Fibroblast of the conjunctiva (primary cell): ENCODE results near the gene LEFTY1.
"Not testable (repeated sequence)": the region's sequence is repeated elsewhere in the genome, so short reads cannot be mapped to it uniquely, and the experiment has no call there.

ENCODE experiments used
- DNase-seq: peaks from one replicate; pipeline ENCODE4 v3.0.0-alpha.2; 2010; ENCODE audit warnings: low read depth

LEFTY1 gene

DNA sequence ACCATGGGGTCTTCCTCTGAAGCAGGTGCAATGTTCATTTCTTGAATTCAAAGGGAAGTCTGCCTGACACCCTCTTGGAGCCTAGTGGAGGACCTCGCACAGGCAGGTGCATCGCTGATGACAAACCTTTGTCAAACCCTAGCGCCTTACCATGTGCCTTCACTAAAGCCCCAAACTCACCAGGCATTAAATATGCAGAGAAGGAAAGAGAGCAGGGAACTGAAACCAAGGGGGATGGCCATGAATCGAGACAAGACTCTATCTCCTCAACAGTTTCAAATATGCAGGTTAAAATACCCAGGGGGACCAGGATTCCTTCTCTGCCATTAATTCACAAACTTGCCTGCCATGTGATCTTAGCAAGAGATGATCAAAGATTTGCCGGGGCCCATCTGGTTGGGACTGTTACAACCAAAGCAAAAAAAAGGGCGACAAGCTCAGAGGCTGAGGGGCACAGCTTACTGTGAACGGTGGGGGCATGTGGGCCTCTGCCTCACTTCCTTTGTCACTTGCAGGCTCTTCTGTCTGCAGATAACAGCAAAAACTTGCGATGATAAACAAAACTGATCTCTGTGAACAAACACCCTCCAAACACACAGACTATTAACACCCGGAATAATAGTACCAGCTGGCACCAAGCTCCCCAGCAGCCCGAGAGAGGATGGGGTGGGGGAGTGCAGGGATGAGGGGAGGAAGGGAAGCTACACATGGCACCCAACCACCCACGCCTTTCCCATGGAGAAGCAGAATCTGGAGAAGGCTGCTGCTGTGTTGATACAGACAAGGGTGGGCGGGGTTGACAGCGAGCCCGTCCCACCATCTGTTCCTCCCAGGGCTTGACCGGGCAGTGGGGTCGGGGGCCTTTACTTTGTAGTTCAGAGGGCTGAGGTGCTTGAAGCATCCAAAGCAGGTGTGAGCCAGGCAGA is 40.7 kb downstream of the LEFTY1 start:
- no peak for DNase-seq

DNA sequence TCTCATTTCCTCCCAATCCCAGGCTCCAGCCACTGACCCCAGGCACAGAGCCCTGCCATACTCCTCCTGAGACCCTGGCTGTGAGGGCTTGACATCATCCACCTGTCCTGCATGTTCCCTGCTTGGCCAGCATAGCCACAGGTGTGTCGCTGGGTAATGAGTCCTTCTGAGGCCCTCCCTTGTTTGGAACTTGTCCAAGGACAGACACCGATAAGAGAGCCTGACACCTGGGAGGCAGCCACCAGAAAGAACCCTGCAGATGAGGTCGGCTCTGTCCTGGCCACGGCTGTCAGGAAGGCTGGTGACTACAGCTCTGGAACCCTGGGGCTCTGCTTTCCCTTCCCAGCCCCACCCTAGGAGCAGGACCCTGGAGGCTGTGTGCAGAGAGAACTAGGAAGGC is 41.3 kb downstream of the LEFTY1 start:
- no peak for DNase-seq

DNA sequence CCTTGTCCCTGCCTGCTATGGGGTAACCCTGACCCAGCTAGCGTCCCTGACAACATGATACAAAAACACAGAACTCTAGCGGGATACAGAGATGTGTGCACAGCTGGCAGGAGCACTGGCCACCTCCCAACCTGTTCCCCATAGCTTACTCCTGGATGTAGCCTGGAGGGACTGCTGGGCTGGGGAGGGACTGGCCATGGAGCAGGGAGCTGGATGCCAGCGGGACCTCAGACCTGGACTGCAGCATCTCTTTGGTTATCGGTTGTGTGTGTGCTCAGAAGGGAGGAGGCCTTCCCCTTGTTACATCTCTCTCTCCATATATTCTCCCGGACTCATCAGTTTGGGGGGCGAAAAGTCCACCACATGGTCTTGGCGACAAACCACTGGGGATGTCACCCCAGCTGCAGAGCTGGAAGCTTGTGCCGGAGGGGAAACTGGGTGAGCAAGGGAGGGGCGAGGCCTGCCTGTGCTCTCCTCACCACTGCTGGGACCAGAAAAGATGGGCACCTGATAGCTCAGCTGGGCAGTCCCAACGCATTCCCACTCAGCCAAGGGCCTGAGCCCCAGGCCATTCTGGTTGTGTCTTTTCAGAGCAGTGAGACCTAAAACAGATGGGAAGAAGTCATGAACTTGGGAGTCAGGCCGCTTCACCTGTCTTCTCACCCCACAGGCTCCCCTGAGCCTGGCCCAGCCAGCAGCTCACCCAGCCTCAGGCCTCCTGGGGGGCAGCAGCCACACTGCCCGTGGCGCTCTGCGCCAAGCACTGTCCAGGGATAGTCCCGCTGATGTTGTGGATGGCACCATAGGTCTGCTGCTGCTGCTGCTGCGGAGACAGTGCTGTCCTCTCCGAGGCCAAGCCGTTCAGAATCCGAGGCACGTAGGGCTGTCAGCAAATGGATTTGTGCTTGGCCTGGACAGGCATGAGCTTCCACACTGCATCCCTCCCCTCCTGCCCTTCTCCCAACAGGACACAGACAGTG is 42.3 kb downstream of the LEFTY1 start:
- DNase-seq, result no peak

DNA sequence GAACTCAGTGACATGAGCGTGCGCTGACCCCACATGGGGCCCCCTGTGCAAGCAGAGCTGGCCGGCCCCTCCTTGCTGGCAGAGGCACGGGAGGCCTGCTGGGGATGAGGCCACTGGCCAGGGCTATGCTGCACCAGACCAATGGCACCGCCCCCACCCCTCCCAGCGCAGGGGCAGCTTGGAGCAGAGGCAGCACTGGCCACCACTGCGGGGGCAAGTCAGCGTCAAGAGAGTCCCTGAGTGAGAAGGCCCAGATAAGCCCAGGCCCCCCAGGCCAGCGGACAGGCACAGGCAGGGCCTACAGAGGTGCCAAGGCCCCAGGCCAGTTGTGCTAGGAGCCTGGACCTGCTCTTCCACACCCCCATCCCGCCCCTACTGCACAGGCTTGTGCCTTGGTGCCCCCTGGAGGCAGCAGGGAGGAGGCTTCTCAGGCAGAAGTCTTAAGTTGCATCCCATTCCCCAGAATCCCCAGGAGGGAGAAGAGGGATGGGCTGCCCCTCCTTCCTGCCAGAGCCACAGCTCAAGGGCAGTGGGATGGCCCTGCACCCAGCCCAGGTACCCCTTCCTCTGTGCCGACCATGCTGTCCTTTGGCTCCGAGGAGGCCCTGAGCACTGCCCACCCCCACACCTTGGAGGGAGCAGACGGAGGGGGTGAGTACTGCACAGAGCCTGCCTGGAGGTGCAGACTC is 43.2 kb downstream of the LEFTY1 start:
- DNase-seq, result peak; percentile 86

DNA sequence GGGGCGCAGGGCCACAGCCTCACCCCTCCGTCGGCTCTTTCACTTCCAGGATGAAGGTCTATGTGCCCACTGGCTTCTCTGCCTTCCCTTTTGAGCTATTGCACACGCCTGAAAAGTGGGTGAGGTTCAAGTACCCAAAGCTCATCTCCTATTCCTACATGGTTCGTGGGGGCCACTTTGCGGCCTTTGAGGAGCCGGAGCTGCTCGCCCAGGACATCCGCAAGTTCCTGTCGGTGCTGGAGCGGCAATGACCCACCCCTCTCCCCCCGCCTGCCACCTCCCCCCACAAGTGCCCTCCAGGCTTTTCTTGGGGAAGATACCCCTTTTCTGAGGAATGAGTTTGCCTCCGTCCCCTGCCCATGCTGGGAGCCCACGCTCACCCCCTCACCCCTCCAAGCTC is 43.8 kb downstream of the LEFTY1 start:
- no peak for DNase-seq

DNA sequence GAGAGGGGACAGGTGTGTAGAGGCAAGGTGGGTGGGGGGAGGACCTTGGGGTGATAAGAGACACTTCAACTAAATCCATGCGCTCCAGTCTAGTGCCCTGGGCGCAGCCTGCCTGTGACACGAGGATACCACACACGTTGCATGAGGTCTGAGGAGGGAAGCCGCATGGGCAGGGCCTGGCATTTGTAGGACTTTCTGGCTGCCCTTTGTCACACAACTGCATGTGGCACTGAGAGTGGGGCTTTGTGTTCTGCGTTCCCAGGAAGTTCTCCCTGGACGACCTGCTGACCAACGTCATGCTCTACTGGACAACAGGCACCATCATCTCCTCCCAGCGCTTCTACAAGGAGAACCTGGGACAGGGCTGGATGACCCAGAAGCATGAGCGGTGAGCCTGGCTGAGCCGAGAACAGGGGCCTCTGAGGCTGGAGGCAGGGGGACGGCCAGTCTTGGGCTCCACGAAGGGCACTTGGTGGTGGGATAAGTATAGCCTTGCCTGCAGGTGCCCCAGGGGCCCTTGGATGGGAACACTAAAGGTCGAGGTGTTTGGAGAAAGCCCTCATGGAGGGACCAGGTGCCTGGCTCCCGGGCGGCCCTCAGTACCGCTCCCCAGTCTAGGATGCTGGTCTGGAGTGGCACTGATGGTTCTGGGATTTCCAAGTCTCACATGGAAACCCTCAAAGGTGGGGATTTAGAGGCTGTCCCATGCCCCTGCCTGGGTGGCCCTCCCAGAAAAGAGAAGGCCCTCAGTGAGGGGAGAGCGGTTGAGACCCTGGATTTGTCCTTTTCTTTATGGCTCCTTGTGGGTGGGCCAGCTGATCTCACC is 44.5 kb downstream of the LEFTY1 start:
- no peak for DNase-seq

DNA sequence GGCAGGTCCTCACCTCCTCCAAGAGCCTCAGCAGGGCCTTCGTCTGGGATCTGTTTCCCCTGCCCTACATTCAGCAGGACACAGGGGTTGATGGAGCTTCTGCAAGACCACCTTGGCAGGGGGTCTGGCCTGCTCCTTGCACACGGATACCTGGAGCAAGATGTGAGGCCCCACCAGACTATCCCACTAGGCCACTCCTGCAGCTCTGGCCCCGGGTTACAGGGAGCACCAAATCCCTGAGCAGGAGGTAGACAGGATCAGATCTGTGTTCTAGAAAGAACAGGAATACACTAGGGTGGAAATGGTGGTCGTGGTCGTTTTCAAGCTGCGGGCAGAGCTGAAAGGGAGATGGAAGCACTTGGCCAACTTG is 45.5 kb downstream of the LEFTY1 start:
- DNase-seq, result no peak

DNA sequence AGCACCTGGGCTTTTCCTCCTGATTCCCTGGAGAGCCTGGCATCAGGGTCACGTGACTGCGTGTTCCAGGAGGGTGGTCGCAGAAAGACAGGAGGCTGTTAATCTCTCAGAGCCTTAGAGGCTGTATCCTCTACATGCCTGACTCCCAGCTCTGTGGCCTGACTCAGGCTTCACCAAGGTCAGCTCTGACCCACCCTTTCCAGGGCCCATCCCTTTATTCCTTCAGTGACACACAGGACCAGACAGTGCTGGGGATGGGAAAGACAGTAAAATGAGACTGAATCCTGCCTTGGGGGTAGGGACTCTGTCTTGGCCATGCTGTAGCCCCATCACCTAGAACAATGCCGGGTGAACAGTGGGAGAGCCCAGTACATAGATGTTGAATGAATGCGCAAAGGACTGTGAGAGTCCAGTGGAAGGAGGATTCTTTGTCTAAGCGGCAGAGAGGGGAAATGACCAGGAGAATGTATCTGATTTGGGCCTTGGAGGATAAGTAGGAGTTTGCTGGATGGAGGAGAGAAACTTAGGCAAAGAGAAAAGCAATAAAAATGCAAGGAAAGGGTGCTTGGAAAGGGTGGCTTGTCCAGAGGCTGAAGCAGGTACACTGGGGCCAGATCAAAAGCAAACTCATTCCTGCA is 46.0 kb downstream of the LEFTY1 start:
- DNase-seq, result no peak

DNA sequence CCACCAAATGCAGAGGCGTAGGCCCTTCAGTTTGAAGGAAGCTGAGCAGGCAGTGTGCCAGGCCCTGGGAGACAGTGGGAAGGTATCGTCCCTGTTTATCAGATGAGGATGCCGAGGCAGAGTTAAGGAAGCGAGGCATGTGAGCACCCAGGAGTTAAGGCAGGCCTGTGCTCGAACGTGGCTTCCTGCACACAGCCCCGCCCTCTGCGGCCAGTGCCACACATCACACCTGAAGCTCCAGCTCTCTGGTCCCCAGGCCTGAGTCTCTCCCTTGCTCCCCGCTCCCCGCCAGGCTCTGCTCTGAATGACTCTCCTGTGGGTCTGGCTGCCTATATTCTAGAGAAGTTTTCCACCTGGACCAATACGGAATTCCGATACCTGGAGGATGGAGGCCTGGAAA is 46.9 kb downstream of the LEFTY1 start:
- no peak for DNase-seq

DNA sequence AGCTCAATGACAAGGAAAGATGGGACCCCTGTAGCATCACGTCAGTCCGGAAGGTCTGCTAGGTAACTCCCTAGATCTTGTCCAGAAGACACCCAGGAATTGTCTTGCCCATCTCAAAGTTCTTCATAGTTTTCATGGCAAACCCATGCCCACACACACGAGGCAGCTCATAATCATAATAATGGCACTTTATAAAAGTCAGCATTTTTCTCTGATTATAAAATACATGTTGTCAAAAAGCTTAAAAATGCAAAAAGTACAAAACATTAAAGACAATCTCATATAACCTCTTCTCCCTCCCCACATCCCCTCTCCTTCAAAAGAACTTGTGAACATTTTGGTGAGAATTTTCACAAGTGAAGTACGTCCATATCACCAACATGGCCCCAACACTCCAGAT is 48.2 kb downstream of the LEFTY1 start:
- no peak for DNase-seq

DNA sequence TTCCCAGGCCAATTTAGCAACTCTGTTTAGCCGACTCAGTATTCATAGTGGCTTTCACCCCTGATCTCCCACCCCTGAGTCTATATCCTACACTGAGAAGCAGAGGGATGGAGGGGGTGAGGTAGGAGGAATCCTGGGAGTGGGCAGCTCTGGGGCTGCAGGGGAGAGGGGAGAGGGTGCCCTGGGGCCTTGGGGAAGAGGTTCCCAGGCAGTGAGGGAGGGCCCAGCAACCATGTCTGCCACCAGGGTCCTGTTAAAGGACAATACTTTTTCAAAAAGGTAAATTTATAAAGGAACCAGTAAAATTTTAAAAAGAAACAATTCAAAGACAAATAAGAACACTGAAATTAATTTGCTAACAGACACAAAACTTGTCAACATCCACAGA is 48.7 kb downstream of the LEFTY1 start:
- no peak for DNase-seq

DNA sequence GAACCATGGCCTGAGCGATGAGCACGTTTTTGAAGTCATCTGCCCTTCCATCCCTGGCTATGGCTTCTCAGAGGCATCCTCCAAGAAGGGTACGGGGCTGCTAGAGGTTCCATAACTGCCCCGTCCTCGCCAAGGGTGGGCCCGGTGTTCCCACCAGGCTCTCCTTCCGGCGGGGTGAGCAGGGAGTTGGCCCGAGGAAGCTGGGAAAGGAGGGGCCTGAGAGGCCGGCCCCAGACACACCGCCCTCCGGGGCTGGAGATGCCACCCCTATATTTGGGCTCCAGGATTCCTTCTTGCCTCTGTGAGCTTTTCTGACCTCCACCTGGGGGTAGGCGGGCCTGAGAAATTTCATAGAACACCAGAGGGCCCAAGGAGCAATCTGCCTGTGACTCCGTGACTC is 50.2 kb downstream of the LEFTY1 start:
- DNase-seq, result no peak

DNA sequence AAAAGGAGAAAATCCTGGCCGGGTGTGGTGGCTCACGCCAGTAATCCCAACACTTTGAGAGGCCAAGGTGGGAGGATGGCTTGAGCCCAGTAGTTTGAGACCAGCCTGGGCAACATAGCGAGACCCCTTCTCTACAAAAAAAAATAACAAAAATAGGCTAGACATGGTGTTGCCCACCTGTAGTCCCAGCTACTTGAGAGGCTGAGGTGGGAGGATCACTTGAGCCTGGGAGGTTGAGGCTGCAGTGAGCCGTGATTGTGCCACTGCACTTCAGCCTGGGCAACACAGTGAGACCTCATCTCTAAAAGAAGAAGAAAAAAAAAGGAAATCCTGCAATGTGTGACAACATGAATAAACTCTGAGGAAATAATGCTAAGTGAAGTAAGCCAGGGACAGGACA is 52.6 kb downstream of the LEFTY1 start:
- not testable (repeated sequence) for DNase-seq
